HG02870 (cell line): Measurements from ENCODE around the gene FADS1.

Source experiments
- ATAC-seq: cut with Tn5 transposase; IDR thresholded peaks from one replicate; pipeline ENCODE4 v1.9.1; 2021; ENCODE audit warnings: mild to moderate bottlenecking, moderate library complexity; ENCODE audit not compliant: unreplicated experiment

The FADS1 gene

GRCh38 chr11:61816736-61817455, at the start of gene FADS1:
Gene FADS1 (minus strand): TSS chr11:61817003. CDS start chr11:61816929, 74 bp downstream.
- no peak for ATAC-seq

- ATAC-seq = no peak
Measured at GRCh38 chr11:61866231-61866957, 49.6 kb upstream of the FADS1 start.

- no peak for ATAC-seq
Measured at GRCh38 chr11:61864814-61865775, 48.3 kb upstream of the FADS1 start.

- no peak for ATAC-seq
Measured at GRCh38 chr11:61863548-61864081, 46.8 kb upstream of the FADS1 start.

- no peak for ATAC-seq
Measured at GRCh38 chr11:61862714-61863547, 46.1 kb upstream of the FADS1 start.

GRCh38 chr11:61861634-61862033, 44.8 kb upstream of the FADS1 start:
- ATAC-seq = no peak

GRCh38 chr11:61860054-61860903, 43.5 kb upstream of the FADS1 start:
- no peak for ATAC-seq

GRCh38 chr11:61855939-61856680, 39.3 kb upstream of the FADS1 start:
- no peak for ATAC-seq

- ATAC-seq = no peak
Measured at GRCh38 chr11:61854966-61855714, 38.3 kb upstream of the FADS1 start.

GRCh38 chr11:61854206-61854895, 37.5 kb upstream of the FADS1 start:
- no peak for ATAC-seq

- ATAC-seq = no peak
Measured at GRCh38 chr11:61853698-61854169, 36.9 kb upstream of the FADS1 start.

- ATAC-seq = no peak
Measured at GRCh38 chr11:61851900-61852295, 35.1 kb upstream of the FADS1 start.

- no peak for ATAC-seq
Measured at GRCh38 chr11:61851113-61851899, 34.5 kb upstream of the FADS1 start.

GRCh38 chr11:61850687-61851086, 33.9 kb upstream of the FADS1 start:
- ATAC-seq = no peak

GRCh38 chr11:61848631-61849030, 31.8 kb upstream of the FADS1 start:
- no peak for ATAC-seq

- no peak for ATAC-seq
Measured at GRCh38 chr11:61847914-61848581, 31.2 kb upstream of the FADS1 start.
